Measurements from ENCODE around the gene TRAF3IP1.

GRCh38 chr2:238412067-238412767 is 91.9 kb downstream of the TRAF3IP1 start:
- TF ChIP-seq POLR2AphosphoS5 (IDR thresholded peaks at IDR 0.05) (no peak), CTCF (IDR thresholded peaks at IDR 0.05) (no peak)
